HEK293T (cell line): ENCODE data around the gene SVIL.

Experiments used
- ARNT ChIP-seq: fragments of 450-650 bp; IDR thresholded peaks from 2 replicates; pipeline ENCODE4 v1.6.1; 2017; ENCODE audit warnings: mild to moderate bottlenecking
- BHLHE40 ChIP-seq: fragments of 450-650 bp; IDR thresholded peaks from 2 replicates; pipeline ENCODE4 v1.6.1; 2016; ENCODE audit warnings: mild to moderate bottlenecking, moderate library complexity, borderline replicate concordance
- FOXK2 ChIP-seq: fragments of 450-650 bp; IDR thresholded peaks from 2 replicates; pipeline ENCODE4 v1.6.1; 2016; ENCODE audit warnings: mild to moderate bottlenecking
- FOXM1 ChIP-seq: fragments of 450-650 bp; IDR thresholded peaks from 2 replicates; pipeline ENCODE4 v1.6.1; 2017; ENCODE audit warnings: mild to moderate bottlenecking, borderline replicate concordance
- HDGF ChIP-seq: fragments of 450-650 bp; IDR thresholded peaks from 2 replicates; pipeline ENCODE4 v1.6.1; 2017; ENCODE audit warnings: antibody characterized with exemption, borderline replicate concordance
- NFRKB ChIP-seq: fragments of 450-650 bp; IDR thresholded peaks from 2 replicates; pipeline ENCODE4 v1.6.1; 2016; ENCODE audit warnings: mild to moderate bottlenecking, moderate library complexity
- PKNOX1 ChIP-seq: fragments of 450-650 bp; IDR thresholded peaks from 2 replicates; pipeline ENCODE4 v1.6.1; 2016
- SP1 ChIP-seq: fragments of 450-650 bp; IDR thresholded peaks from 2 replicates; pipeline ENCODE4 v1.6.1; 2017
- SUZ12 ChIP-seq: fragments of 450-650 bp; IDR thresholded peaks from 2 replicates; pipeline ENCODE4 v1.6.1; 2016; ENCODE audit warnings: mild to moderate bottlenecking
- TARDBP ChIP-seq: fragments of 450-650 bp; IDR thresholded peaks from 2 replicates; pipeline ENCODE4 v1.6.1; 2016
- ZNF384 ChIP-seq: fragments of 450-650 bp; IDR thresholded peaks from 2 replicates; pipeline ENCODE4 v1.6.1; 2016

DNA sequence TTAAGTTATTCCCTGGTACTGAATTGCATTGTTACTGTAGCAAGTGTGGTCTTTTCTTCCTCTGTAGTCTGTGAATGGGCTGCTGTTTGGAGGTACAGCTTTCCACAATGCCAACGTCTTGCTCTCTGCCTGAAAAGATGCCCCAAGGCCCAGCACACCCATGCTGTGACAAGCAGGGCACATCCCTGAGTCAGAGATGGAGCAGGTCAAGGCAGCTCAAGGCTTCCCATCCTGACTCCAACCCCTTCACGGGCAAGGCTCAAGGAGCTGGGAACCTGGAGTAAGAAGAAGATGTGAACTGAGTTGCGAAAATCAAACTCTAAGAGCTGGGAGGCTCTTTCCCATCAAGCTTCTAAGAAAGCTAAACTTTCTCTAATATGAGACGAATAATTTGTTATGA is 27.2 kb downstream of the SVIL start:
- TF ChIP-seq FOXK2 (no peak), SUZ12 (no peak), ZNF384 (no peak), ARNT (no peak), SP1 (no peak), BHLHE40 (no peak), FOXM1 (no peak), PKNOX1 (no peak), NFRKB (no peak), HDGF (no peak), TARDBP (no peak)
